Measurements from ENCODE around the gene FAM124A. TPM values are rescaled to one million over a fixed set of nuclear protein-coding genes. Genes with fewer than 3 reads are reported as not detected.

Gene FAM124A
- total RNA-seq, 1 experiment from 2014 or later = not detected

DNA sequence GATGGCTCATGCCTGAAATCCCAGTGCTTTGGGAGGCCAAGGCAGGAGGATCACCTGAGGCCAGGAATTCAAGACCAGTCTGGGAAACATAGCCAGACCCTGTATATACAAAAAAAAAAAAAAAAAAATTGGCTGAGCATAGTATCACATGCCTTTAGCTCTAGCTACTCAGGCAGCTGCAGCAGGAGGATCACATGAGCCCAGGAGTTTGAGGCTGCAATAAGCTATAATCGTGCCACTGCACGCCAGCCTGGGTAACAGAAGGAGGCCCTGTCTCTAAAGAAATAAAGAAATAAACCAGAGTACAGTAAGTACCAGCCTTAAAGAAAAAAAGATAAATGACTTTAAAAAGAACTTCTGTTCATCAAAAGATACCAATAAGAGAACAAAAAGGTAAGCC is 52.9 kb downstream of the FAM124A start:
- CTCF ChIA-PET = no interaction called here

DNA sequence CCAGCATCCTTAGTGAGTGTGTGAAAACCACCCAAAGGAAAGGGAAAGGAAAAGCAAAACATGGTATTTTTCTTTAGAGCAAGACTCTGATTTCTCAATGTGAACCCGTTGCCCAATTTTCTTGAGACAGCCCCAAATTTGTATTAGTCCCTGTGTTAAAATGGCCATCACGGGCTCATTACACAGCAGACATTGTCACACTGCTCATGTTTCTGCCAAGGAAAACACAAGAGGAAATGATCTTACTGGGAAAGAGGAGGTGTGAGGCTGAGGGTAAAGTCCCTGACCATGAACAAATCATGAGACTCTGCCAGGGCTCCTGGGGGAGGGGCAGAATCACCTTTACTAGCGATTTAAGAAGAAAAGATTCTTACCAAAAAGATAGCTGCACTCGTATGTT is 54.4 kb downstream of the FAM124A start:
- TF ChIP-seq CTCF (conservative IDR thresholded peaks at IDR 0.05) (no peak), EZH2 (IDR thresholded peaks at IDR 0.05; ENCODE audit: low read depth) (no peak)
- intact Hi-C loops (cut with micrococcal nuclease; ENCODE audit: unreplicated experiment) = no loop called here
- DNase-seq = no peak
- Histone ChIP-seq H3K4me3 (no peak overlapping the region), H3K4me1 (replicated peaks; ENCODE audit: insufficient read depth) (no peaks in the 10 kb centered on the region), H3K27me3 (ENCODE audit: insufficient read depth, low read depth) (peaks cover 88% of the 10 kb centered on the region), H3K36me3 (ENCODE audit: low read depth) (no peaks in the 10 kb centered on the region), H4K20me1 (ENCODE audit: insufficient read depth) (no peaks in the 10 kb centered on the region), H2AFZ (no peak overlapping the region), H3K79me2 (ENCODE audit: low read depth) (no peaks in the 10 kb centered on the region), H3K27ac (no peak overlapping the region), H3K4me2 (no peak overlapping the region), H3F3A (ENCODE audit: insufficient read depth, low read depth) (no peaks in the 10 kb centered on the region), H3K9me3 (ENCODE audit: insufficient read depth, low read depth) (no peaks in the 10 kb centered on the region), H3K9me2 (ENCODE audit: insufficient read depth) (no peaks in the 10 kb centered on the region)
- no TSS peak for BruUV-seq (replicated peaks)
- ChIA-PET POLR2A (ENCODE audit: unreplicated experiment) (no interaction called here), CTCF (no interaction called here)

More for the DNA sequence above, 52.9 kb downstream of the FAM124A start:
- no peaks in the 10 kb centered on the region for H3K36me3 ChIP-seq (ENCODE audit: low read depth)
- H3K27me3 ChIP-seq (ENCODE audit: insufficient read depth, low read depth) = peaks cover 88% of the 10 kb centered on the region
- POLR2A ChIA-PET (ENCODE audit: unreplicated experiment) = no interaction called here
- no peaks in the 10 kb centered on the region for H3K9me2 ChIP-seq (ENCODE audit: insufficient read depth)
- no peak overlapping the region for H3K27ac ChIP-seq
- TF ChIP-seq EZH2 (IDR thresholded peaks at IDR 0.05; ENCODE audit: low read depth) (no peak), CTCF (conservative IDR thresholded peaks at IDR 0.05) (no peak)
- H3K4me3 ChIP-seq = no peak overlapping the region
- no peaks in the 10 kb centered on the region for H3K9me3 ChIP-seq (ENCODE audit: insufficient read depth, low read depth)
- H3K4me2 ChIP-seq = no peak overlapping the region
- no peak for DNase-seq
- intact Hi-C loops (cut with micrococcal nuclease; ENCODE audit: unreplicated experiment) = no loop called here
- H3F3A ChIP-seq (ENCODE audit: insufficient read depth, low read depth) = no peaks in the 10 kb centered on the region
- H3K79me2 ChIP-seq (ENCODE audit: low read depth) = no peaks in the 10 kb centered on the region
- H4K20me1 ChIP-seq (ENCODE audit: insufficient read depth) = no peaks in the 10 kb centered on the region
- H3K4me1 ChIP-seq (replicated peaks; ENCODE audit: insufficient read depth) = no peaks in the 10 kb centered on the region
- no TSS peak for BruUV-seq (replicated peaks)
- no peak overlapping the region for H2AFZ ChIP-seq

DNA sequence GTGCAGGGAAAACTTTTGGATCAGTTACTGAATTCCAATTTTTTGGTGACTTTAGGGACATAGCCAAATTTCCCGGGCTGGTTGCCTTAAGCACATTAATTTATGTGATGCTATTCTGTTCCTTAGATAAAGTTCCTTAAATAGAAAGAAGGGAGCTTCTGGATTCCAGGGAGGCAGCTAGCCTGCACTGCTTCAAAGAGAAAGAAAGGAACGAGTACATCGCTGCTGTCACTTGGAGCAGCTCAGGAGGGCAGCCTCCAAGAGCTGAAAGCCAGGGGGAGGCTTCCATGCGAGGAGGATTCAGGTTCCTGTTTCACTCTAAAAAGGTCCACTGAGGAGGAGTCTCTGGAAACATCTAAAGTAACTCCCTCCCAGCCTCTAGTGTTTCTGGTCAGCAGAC is 55.7 kb downstream of the FAM124A start:
- Histone ChIP-seq H2AFZ (no peak overlapping the region), H4K20me1 (ENCODE audit: insufficient read depth) (no peaks in the 10 kb centered on the region), H3K79me2 (ENCODE audit: low read depth) (no peaks in the 10 kb centered on the region), H3K27ac (no peak overlapping the region), H3K27me3 (ENCODE audit: insufficient read depth, low read depth) (peaks cover 87% of the 10 kb centered on the region), H3K4me3 (no peak overlapping the region), H3K4me2 (no peak overlapping the region), H3K9me3 (ENCODE audit: insufficient read depth, low read depth) (no peaks in the 10 kb centered on the region), H3K9me2 (ENCODE audit: insufficient read depth) (no peaks in the 10 kb centered on the region), H3K4me1 (replicated peaks; ENCODE audit: insufficient read depth) (no peaks in the 10 kb centered on the region), H3F3A (ENCODE audit: insufficient read depth, low read depth) (no peaks in the 10 kb centered on the region), H3K36me3 (ENCODE audit: low read depth) (no peaks in the 10 kb centered on the region)
- intact Hi-C loops (cut with micrococcal nuclease; ENCODE audit: unreplicated experiment) = no loop called here
- no peak for TF ChIP-seq CTCF (conservative IDR thresholded peaks at IDR 0.05)
- no peak for TF ChIP-seq EZH2 (IDR thresholded peaks at IDR 0.05; ENCODE audit: low read depth)
- no TSS peak for BruUV-seq (replicated peaks)
- no peak for DNase-seq
- ChIA-PET CTCF (interaction anchor here (0.5 kb wide), 1 partner anchor 1178 kb away, joined by 3 read pairs; no protein-coding TSS in a partner anchor), POLR2A (ENCODE audit: unreplicated experiment) (no interaction called here)

Data from PC-9 (cell line).